ENCODE data around the gene PLEKHA7.

GRCh38 chr11:16959602-16960001 is 54.6 kb downstream of the PLEKHA7 start:
- TF ChIP-seq, protein P1, sequence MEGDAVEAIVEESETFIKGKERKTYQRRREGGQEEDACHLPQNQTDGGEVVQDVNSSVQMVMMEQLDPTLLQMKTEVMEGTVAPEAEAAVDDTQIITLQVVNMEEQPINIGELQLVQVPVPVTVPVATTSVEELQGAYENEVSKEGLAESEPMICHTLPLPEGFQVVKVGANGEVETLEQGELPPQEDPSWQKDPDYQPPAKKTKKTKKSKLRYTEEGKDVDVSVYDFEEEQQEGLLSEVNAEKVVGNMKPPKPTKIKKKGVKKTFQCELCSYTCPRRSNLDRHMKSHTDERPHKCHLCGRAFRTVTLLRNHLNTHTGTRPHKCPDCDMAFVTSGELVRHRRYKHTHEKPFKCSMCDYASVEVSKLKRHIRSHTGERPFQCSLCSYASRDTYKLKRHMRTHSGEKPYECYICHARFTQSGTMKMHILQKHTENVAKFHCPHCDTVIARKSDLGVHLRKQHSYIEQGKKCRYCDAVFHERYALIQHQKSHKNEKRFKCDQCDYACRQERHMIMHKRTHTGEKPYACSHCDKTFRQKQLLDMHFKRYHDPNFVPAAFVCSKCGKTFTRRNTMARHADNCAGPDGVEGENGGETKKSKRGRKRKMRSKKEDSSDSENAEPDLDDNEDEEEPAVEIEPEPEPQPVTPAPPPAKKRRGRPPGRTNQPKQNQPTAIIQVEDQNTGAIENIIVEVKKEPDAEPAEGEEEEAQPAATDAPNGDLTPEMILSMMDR (IDR thresholded peaks at IDR 0.05; ENCODE audit: low read depth, low read length) = no peak
- TF ChIP-seq POLR2A (IDR thresholded peaks at IDR 0.05; ENCODE audit: extremely low read depth, insufficient read length) = no peak
